GM21526 (cell line): ENCODE data around the gene CD2.

Experiments used
- ATAC-seq: cut with Tn5 transposase; IDR thresholded peaks from one replicate; pipeline ENCODE4 v1.9.1; 2021; ENCODE audit warnings: moderate library complexity; ENCODE audit not compliant: unreplicated experiment, low FRiP score

The CD2 gene

DNA sequence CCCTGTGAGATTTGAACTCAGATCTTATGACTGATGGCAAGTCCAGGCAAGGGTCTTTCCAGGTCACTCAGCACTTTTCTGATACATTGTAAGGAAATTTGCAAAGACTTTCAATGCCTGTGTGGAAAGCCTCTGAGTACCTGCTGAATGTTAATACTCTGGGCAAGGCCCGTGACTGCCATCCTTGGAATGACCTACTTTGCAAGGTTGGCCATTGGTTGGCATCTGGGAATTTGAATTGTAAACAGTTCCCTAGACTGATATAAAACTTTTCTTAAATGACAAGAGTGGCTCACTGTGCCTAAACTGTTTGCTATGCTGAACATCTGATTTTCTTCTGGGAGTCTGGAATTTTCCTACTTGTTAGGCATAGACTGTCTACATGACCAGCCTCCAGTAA lies 57.1 kb downstream of the CD2 start:
- ATAC-seq, result no peak

DNA sequence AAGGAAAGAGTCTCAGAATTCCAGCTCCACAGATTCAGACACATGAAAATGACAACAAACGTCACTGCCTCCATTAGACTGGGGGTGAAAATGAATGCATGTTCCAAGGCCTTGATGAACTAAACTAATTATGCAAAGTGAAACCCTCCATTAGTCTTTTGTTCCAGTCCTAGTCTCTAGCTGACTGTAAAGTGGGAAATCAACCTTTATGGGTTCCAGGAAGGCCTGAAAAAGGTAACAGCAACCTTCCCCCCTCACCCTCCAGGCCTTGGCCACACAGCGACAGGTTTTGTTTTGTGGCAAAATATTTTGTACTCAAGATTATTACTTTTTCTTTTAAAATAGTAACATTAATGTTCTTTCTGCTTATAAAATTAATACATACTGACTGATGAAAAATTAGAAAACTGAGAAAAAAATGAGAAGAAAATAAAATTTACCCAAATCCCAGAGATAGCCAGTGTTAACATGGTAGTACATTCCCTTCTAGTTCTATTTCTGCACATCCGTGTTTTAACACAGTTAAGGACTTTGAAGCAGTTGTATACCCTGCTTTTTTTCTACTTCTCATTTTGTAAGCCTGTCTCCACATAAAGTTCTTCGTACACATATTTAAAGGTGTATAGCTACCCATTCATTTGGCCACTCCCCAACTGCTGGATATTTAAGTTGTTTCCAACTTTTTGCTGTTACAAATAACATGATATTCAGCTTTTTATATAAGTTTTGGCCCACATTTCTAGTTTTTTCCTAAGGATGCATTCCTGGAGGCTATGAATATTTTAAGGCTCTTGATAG lies 60.9 kb downstream of the CD2 start:
- no peak for ATAC-seq

DNA sequence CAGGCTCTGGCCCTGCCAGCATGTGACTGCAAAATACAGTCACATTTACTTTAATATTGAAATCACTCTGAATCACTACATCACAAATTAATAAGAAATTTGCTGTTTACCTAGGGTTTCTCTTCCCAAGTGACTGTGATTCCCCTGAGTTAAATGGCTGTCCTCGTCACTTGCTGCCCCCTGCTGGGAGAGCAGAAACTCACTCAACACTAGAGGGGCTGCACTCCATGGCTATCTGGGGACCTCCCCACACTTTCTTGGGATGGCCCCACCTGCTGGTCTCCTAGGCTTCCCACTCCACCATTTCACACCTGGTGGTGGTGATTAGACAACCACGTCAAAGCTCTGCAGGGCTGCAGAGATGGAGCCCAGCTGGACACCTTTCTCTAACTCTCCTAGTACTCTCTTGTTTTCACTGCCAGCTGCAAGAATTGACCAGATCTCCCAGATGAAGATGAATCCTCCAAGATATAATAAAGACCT lies 63.4 kb downstream of the CD2 start:
- ATAC-seq, result no peak
